Adrenal gland (tissue), 5 donors: Measurements from ENCODE around the gene COL25A1.

ENCODE experiments used
- POLR2A ChIP-seq, 2 donors: fragments of 450-650 bp; IDR thresholded peaks; one replicate each; pipeline ENCODE4 v1.6.1; 2017; ENCODE audit warnings: antibody characterized with exemption in 2 of 2, mild to moderate bottlenecking in 2 of 2, moderate library complexity in 1 of 2
- TF ChIP-seq, protein P1 (sequence below), 6 experiments: fragments of 450-650 bp in 4 of 6; fragments of 200-600 bp in 2 of 6; sonication (generic) in 1 of 6; IDR thresholded peaks; 1 replicate in 5 of 6; 2 replicates in 1 of 6; pipeline versions ENCODE4 v1.5.1 to v1.8.0; 2016 to 2021; ENCODE audit warnings: antibody characterized with exemption in 6 of 6, mild to moderate bottlenecking in 2 of 6, moderate library complexity in 1 of 6
- donor health status: DM: no; HTN: no; CAD: no.

GRCh38 chr4:108943976-108944591, 358.4 kb downstream of the COL25A1 start:
- TF ChIP-seq, protein P1, sequence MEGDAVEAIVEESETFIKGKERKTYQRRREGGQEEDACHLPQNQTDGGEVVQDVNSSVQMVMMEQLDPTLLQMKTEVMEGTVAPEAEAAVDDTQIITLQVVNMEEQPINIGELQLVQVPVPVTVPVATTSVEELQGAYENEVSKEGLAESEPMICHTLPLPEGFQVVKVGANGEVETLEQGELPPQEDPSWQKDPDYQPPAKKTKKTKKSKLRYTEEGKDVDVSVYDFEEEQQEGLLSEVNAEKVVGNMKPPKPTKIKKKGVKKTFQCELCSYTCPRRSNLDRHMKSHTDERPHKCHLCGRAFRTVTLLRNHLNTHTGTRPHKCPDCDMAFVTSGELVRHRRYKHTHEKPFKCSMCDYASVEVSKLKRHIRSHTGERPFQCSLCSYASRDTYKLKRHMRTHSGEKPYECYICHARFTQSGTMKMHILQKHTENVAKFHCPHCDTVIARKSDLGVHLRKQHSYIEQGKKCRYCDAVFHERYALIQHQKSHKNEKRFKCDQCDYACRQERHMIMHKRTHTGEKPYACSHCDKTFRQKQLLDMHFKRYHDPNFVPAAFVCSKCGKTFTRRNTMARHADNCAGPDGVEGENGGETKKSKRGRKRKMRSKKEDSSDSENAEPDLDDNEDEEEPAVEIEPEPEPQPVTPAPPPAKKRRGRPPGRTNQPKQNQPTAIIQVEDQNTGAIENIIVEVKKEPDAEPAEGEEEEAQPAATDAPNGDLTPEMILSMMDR (IDR thresholded peaks at IDR 0.05): no peak
- TF ChIP-seq POLR2A (IDR thresholded peaks at IDR 0.05): no peak
